Middle frontal gyrus (tissue), 1 donor: ENCODE measurements around the gene RBM33.

Experiments used
- DNase-seq: peaks from one replicate; pipeline ENCODE4 v3.0.0-alpha.2; 2015; ENCODE audit warnings: low spot score; ENCODE audit errors: extremely low spot score

RBM33 gene

DNA sequence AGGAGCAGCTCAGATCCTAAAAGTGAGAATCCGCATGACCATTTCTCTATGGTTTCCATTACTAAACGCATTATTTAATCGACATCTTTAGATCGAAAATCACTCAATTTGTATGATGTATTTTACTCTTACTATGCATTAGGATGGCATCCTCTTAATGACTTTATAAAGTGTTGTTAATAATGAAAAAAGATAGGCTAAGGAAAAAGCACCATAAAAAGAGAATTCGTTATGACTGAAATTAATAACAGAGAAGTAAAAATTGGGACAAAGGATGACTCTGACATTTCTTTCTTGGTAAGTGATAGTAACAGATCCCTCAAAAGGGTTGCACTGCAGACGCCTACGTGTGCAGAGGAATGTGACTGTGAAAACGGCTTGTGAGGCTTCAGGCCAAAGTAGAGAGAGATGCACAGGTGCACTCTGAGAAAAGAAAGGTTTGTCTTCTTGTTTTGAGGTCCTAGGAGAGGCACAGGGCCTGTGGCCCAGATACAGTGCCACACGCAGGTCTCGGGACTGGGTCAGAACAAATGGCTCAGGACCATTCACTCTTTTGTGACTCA, 23.0 kb upstream of the RBM33 start:
- no peak for DNase-seq

DNA sequence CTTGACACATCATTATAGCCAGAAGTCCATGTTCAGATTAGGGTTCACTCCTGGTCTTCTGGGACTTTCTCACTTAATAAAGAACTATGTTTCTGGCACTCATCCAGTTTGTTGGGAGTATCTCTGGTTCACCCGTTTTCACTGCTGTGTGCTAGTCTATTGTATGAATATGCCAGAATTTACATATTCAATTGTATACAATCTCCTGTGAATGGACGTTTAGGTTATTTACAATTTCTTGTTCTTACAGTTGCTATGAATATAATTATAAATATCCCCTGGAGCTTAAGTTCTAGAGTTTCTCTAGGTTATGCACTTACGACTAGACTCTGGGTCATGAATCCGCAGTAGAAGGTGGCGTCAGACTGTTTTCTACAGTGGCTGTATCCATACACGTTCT, 20.0 kb upstream of the RBM33 start:
- no peak for DNase-seq

DNA sequence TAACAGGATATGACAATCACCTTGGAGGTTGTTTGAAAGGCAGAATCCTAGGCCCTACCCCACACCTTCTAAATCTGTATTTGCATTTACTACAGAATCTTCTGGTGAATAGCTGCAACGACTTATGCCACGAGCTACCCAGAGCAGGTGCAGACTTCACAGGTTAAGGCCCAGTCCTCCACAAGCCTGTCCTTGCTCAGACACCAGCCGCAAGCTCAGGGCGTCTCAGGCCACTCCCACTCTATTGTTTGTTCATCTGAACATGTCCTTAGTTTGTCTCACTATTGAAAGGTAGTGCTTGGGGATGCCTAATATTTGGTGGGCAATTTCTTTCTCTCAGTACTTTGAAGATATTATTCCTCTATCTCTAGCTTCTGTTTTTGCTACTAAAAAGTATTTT, 18.9 kb upstream of the RBM33 start:
- no peak for DNase-seq

DNA sequence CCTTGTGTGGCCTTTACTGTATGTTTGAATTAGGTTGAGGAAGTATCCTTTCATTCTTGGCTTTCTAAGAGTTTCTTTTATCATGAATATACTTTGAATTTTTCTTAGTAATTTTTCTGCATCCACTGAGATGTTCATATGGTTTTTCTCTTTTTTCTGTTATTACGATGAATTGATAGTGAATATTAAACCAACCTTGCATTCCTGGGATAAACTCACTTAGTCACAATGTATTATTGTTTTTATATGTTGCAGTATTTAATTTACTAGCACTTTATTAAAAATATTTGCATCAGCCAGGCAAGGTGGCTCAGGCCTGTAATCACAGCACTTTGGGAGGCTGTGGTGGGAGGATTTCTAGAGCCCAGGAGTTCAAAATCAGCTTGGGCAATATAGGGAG, 15.3 kb upstream of the RBM33 start:
- DNase-seq = no peak

DNA sequence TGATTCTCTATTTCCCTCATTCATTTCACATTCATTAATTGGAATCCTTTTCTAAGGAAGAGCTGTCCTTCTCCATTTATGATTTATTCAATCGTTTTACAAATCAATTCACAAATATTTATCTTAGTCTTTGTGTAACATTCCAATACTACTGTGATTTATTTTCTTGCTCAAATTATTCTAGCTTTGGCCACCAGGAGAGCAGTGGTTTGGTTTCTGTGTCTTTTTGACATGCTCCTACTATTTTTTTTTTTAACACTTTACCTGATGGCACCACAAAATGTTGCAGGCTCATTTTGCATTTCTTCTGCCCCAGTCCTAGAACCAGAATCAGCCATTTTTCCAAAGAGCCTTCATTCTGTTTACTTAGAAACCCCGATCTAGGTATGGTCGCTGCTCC, 13.3 kb upstream of the RBM33 start:
- no peak for DNase-seq

DNA sequence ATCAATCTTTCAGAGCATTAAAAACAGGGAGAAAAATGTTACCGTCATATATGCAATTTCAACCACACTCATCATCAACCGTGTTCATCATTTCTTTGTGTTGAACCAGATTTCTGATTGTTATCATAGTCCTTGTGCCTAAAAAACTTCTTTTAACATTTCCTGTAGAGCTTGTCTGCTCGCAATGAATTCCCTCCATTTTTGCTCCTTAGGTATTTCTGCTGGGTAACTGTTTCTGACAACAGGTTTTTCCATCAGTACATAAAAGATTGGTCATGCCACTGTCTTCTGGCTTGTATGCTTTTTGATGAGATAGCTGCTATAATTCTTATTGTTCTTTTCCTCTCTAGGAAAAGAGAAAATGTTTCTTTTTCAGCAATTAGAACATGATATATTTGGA, 8.6 kb upstream of the RBM33 start:
- no peak for DNase-seq

DNA sequence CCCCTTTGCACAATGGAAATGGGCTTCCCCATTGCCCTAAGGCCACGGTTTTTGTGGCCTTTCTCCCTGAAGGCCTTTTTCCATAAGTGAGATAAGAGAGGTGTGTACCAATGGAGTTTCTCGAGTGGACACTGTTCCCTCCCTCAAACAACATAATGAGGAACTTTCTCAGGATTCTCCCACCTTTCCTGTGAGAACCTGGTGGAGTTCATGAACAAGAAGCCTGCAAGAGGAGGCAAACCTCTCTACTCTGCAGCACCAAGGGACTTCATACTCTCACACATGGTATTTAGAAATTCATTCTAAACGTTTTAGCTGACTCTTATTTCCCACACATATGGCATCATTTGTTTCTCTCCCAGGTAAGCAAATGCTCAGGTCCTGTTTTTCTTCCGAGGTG, 7.3 kb upstream of the RBM33 start:
- DNase-seq = no peak

DNA sequence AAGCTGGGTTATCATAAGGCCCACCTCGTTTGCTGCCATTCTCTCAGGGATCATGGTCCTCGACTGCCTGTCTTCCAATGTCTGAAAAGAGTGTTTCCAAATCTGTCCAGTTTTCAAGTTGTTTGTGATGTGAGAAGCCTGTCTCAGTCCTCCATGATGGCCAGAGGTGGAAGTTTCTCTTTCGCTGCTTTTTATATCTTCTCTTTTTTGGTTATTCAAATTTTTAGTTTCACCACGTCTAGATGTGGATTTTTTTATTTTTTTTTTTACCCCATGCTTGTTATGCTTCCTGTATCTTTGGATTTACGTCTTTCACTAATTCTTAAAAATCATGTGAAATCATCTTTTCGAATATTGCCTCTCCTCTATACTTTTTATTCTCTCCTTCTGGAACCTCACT, 6.1 kb upstream of the RBM33 start:
- no peak for DNase-seq

DNA sequence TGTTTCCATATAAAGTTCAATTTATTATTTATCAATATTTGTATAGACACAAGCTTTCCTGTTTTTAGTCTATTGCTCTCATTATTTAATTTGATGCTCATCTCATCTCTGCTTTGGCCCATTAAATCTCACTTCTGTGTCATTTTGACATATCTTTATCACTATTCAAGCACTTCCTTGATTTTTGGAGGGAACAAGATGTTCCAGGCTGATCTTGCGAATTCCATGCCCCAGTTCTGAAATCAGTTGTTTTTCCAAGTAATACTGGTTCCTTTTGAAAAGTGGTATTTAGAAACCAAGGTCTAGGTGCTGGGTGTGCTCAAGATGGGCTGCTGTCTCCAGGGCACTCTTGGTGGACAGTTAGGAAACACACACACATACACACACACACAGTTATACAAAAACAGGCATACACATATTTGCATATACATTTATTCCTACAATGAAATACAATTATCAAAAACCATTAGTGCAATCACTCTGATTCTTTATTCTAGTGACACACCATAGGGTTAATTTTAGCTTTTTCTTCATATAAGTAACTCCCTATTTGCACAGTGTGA, 4.4 kb upstream of the RBM33 start:
- no peak for DNase-seq

DNA sequence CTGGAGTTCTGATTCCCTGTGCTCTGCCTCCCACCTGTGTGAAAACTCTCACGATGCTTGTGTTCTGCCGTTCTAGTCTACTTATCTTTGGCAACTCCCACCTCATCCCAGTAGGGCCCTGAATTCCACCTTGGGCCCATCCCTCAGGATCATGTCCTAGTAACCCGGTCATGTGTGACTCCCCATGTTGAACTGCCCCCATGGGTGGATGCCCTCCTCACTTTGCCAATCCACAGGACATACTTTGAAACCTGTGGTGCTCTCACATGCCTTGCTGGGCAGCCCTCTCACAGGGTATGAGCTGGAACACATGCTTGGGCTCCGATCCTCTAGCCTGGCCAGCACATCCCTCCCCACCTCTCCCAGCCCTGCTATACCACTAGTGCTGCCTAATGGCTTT, 3.8 kb upstream of the RBM33 start:
- DNase-seq = no peak

DNA sequence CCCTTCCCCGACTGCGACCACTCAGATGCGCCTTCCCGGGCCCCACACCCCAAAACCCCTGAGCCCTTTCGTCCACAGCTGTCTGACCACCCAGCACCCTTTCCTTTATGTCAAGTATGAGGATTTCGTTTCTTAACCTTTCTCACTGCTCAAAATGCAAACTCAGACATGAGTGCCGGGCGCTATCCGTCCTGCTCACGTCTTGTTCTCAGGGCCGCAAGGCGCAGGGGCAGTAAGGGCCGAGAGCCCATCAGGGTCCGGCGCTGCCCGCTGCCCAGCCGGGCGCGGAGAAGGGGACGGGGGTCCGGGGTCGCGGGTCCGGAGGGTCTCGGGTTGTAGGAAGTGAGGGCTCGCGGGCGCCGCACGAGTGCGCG, 670 bp upstream of the RBM33 start:
- no peak for DNase-seq

DNA sequence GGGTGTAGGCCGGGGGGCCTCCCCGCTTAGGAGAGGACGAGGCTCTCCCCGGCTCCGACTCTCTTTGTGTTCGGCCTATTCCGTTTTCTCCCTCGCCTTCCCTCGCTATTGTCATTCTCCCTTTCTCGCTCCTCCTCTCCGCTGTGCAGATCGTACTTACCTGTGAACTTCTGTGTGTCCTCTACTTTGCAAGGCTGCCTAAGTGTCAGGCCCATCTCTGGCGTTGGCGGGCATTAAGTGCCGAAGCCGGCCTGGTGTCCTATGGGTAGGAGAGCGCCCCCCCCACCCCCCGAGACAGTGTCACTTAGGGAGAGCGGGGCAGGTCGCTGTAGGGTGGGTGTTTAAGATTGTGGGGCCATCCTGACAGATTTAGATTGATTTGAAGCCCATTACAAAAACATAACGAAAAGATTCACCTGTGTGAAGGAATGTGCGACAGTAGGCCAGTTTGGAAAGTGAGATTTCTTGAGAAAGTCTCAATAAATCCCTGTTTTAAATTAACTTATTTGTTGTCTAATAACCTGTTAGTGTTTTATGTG, 579 bp downstream of the RBM33 start:
- peak; percentile 6 for DNase-seq

DNA sequence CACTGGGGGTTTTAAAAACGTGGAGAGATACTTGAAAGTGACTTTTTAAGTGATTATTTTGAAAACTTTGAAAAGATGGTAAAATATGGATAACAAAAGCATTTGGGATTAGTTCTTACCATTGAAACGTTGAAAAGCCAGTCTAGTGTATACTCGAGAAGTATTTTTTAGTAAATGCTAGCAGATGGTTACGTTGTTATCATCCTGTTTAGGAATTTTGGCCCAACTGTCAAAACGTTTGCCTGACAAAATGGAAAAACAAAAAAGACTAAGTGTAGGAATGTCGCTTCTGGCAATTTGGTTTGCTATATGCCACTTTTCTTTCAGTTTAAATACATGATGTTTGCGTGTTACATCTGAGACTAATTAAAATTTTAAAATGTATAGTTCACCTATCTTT, 1.2 kb downstream of the RBM33 start:
- no peak for DNase-seq

DNA sequence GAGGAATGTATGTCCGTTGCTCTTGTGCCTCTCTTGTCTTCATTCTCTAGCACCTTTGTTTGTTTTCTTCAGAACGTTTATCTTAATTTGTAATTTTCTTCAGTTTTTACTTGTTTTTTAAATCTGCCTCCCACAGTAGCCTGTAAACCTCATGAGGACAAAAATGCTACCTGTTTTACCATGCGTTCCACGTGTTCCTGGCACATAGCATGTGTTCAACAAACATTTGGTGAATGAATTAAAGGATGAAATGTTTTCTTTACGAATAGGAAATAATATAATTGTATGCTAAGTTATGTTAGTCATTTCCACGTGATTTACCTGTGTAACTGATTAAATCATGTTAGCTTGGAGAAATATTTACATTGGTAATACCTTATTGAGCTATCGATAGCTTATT, 2.2 kb downstream of the RBM33 start:
- DNase-seq = no peak

DNA sequence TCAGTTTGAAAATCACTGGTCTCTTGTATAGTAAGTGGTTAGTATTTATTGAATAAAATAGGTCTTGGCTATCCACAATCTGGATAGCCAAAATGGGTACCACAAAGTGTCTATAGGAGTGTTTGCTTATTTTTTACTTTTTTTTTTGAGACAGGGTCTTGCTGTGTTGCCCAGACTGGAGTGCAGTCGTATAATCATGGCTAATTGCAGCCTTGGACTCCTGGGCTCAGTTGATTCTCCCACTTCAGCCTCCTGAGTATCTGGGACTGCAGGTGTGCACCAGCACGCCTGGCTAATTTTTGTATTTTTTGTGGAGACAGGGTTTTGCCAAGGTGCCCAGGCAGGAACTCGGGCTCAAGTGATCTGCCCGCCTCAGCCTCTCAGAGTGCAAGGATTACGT, 2.8 kb downstream of the RBM33 start:
- DNase-seq = no peak

DNA sequence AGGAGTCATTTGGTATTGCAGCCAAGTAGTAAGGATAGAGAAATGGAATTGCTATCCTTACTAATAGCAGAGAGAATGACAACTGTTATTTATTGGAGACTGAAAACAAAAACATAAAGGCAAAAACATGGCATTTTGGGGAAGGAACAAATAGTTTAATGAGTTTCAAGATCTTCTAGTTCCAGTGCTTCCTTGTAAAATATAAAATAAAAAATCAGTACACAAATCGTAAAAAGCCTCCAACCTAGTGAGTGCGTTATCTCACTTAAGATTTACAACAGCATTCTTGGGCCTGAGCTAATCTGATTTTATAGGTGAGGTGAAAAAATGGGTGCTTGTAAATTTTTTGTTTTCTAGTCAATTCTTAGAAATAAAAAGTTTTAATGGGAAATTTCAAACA, 3.3 kb downstream of the RBM33 start:
- DNase-seq = no peak

DNA sequence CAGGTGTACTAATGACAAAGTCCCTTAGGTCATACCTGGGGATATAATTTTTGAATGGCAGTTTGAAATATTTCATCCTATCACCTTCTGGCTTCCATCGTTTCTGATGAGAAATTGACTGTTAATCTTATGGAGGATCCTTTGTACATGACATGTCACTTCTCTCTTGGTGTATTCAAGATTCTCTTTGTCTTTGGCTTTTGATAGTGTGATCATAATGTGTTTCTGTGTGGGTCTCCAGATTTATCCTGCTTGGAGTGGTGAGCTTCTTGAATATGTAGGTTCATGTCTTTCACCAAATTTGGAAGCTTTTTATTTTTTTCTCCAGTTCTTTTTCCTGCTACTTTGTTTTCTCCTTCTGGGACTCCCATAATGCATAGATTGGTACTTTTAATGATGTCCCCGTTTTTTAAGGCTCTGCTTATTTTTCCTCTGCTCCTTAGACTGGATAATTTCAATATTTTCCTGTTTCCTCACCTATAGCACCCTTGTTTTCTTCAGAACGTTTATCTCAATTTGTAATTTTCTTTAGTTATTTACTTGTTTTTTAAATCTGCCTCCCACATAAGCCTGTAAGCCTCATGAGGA, 4.4 kb downstream of the RBM33 start:
- DNase-seq = no peak

DNA sequence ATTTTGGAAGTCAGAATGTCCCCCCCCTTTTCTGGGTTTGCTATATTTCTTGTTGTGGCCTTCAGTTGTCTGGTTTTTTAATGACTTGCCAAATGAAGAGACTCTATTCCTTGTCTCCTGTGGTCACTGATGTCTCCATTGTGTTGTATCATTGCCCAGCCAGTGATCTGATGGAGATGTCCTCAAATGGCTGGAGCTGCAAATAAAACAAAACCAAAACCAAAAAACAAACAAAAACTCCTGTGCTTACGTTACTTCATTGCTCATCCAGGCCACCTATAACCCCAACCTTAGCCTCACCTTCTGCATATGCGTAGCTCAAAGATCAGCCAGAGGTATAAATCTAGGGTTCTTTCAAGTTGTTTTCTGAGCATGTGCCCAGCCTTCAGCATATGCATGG, 5.1 kb downstream of the RBM33 start:
- DNase-seq = no peak

DNA sequence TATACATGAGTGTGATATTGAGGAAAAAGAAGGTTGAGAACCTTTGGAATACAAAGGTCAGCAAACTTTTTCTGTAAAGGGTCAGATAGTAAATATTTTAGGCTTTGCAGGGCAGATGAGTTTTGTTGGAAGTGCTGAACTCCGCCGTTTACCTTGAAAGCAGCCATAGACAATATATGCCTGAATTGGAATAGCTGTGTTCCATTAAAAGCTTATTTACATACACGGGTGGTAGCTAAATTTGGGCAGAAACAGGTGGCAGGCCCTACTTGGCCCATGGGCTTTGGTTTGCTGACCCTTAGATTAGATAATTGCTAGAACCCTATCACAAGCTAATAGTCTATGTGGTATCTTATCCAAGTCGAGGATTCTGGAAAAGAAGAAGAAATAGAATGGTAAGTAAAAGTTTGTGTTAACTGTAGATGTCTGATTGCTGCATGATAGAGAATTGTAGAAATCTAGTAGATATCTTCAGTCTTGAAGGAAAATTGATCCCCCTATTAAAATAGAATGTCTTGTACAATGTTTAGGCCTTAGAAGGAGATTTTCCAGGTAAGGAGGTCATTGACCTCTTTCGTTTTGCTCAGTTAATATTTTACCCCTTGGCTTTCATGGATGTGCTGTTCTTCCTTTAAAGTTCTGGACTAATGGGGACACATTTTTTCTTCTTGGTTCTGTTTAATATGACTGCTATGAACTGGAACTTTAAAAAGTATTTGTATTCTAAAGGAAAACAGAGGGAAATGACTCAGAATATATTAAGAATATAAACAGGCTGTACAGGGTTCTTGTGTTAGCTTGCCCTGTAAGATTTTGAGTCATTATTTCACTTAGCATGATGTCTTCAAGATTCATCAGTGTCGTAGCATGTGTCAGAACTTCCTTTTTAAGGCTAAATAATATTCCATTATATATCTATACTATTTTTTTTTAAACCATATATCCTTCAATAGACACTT, 8.0 kb downstream of the RBM33 start:
- DNase-seq = no peak

DNA sequence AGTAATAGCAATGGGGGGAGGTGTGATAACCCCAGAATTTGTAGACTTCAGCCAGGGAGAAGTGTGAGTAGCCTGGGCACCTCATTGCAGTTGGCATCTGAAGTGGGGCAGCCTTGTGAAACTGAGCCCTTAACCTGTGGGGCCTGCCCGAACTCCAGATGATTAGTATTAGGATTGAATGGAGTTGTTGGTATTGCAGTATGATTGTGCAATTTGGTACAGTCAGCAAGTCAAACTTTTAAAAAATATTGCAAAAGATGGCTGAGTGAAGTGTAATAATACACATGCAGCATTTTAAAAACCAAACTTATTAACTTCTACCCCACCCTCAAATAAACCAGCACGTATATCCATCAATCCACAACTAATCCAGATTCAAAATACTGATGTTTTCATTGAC, 9.3 kb downstream of the RBM33 start:
- no peak for DNase-seq

DNA sequence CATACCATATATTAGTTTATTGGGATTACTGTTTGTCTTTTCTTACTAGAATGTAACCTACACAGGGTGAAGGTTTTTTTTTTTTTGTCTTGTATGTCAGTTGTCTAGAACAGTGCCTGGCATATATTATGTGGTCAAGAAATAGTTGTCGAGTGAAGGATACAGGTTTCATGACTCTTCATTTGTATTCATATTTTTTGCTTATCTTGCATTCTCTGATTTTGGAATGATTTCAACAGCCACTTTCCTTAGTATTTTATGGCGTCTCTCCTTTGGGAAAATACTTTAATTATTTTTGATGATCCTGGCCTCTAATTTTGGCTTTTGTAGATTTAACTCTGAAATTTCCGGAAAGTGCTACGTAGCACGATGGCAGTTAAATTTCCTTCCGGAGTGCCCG, 12.4 kb downstream of the RBM33 start:
- no peak for DNase-seq

DNA sequence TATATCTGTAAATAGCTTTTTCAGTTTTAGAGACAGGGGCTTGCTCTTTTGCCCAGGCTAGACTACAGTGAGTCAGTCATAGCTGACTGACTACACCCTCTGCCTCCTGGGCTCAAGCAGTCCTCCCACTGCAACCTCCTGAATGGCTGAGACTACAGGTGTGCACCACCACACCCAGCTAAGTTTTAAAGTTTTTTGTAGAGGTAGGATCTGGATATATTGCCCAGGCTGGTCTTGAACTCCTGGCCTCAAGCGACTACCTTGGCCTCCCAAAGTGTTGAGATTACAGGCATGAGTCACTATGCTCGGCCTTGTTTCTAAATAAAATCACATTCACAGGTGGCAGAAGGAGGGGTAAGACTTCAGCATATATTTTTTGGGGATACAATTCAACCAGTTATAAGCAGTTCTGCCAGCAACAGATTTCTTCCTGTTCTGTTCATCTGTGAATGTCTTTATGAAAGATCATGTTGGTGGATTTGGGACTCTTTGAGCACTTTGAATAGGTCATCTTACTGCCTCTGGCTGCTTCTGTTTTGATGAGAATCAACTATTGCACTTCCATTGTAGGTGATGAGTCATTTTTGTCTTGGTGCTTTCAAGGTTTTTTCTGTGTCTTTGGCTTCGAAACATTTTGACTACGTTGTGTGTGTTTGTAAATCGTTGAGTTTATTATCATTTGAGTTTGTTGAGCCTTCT, 15.7 kb downstream of the RBM33 start:
- no peak for DNase-seq
